HepG2 (cell line): ENCODE data around the gene RBM23. TPM values are rescaled to one million over a fixed set of nuclear protein-coding genes. Genes with fewer than 3 reads are reported as not detected.

Experiments
- FLYWCH1 ChIP-seq: sonication (generic); formaldehyde crosslinking; IDR thresholded peaks from 2 replicates; pipeline ENCODE4 v1.8.1; 2023; ENCODE audit warnings: mild to moderate bottlenecking, missing genetic modification reagents
- KLF16 ChIP-seq, 2 experiments: sonication (generic) in 1 of 2; formaldehyde crosslinking in 1 of 2; IDR thresholded peaks; 2 replicates each; pipeline versions ENCODE4 v1.6.1 to v1.8.0; 2016 to 2023; ENCODE audit warnings: missing genetic modification reagents in 2 of 2, missing compliant biosample characterization in 1 of 2
- MATR3 ChIP-seq: sonication (generic); formaldehyde crosslinking; IDR thresholded peaks from 2 replicates; pipeline ENCODE4 v1.4.0; 2020; ENCODE audit warnings: missing genetic modification reagents
- MXI1 ChIP-seq: IDR thresholded peaks from 3 replicates; pipeline ENCODE4 v1.6.1; 2012; ENCODE audit warnings: low read depth, low read length, inconsistent platforms, borderline replicate concordance
- SMAD1 ChIP-seq: sonication (generic); formaldehyde crosslinking; IDR thresholded peaks from 2 replicates; pipeline ENCODE4 v1.4.0; 2020; ENCODE audit warnings: missing genetic modification reagents, low read depth, mild to moderate bottlenecking, borderline replicate concordance
- SOX6 ChIP-seq, 2 experiments: fragments of 450-650 bp in 1 of 2; sonication (generic) in 1 of 2; formaldehyde crosslinking in 1 of 2; IDR thresholded peaks; 2 replicates each; pipeline versions ENCODE4 v1.4.0 to v1.6.1; 2017 to 2020; ENCODE audit warnings: antibody characterized with exemption in 1 of 2, mild to moderate bottlenecking in 1 of 2, missing genetic modification reagents in 1 of 2
- TSC22D2 ChIP-seq: sonication (generic); formaldehyde crosslinking; IDR thresholded peaks from 2 replicates; pipeline ENCODE4 v1.5.1; 2020; ENCODE audit warnings: missing genetic modification reagents, mild to moderate bottlenecking, borderline replicate concordance
- XBP1 ChIP-seq: sonication (generic); formaldehyde crosslinking; IDR thresholded peaks from 2 replicates; pipeline ENCODE4 v1.5.0; 2020; ENCODE audit warnings: missing genetic modification reagents
- ZNF225 ChIP-seq: sonication (generic); formaldehyde crosslinking; IDR thresholded peaks from 2 replicates; pipeline ENCODE4 v1.4.0; 2020; ENCODE audit warnings: mild to moderate bottlenecking, missing genetic modification reagents
- ZNF335 ChIP-seq: sonication (generic); formaldehyde crosslinking; IDR thresholded peaks from 2 replicates; pipeline ENCODE4 v1.4.0; 2020; ENCODE audit warnings: missing genetic modification reagents
- ZNF451 ChIP-seq: sonication (generic); formaldehyde crosslinking; IDR thresholded peaks from 2 replicates; pipeline ENCODE4 v1.5.0; 2020; ENCODE audit warnings: mild to moderate bottlenecking, missing genetic modification reagents
- ZNF777 ChIP-seq: sonication (generic); formaldehyde crosslinking; IDR thresholded peaks from 2 replicates; pipeline ENCODE4 v1.4.0; 2020; ENCODE audit warnings: missing genetic modification reagents
- ZNF883 ChIP-seq: sonication (generic); formaldehyde crosslinking; IDR thresholded peaks from 2 replicates; pipeline ENCODE4 v1.5.1; 2020; ENCODE audit warnings: mild to moderate bottlenecking, missing genetic modification reagents; ENCODE audit errors: not compliant biosample characterization
- polyA plus RNA-seq, 8 experiments: library from polyadenylated mRNA; depleted of rRNA in 3 of 8; stranded (reverse) in 7 of 8; unstranded in 1 of 8; fragments of >200 nt; fragmentation: Illumina TruSeq in 4 of 8; extraction: Trizol in 4 of 8; gene quantifications; 2 replicates each; pipeline versions ENCODE4 v1.2.1 to v1.2.3, GENCODE V29; 2011 to 2016; ENCODE audit warnings: low read depth in 4 of 8, missing spikeins in 1 of 8, mixed read lengths in 1 of 8; ENCODE audit not compliant: insufficient read depth in 1 of 8
- total RNA-seq, 5 experiments: library from RNA; depleted of rRNA; stranded (reverse); fragments of >200 nt; fragmentation: Illumina TruSeq; extraction: Trizol; gene quantifications; 2 replicates each; pipeline ENCODE4 v1.2.3, GENCODE V29; 2016; ENCODE audit warnings: low read depth in 1 of 5
- TF ChIP-seq, protein P1 (sequence below): sonication (generic); formaldehyde crosslinking; IDR thresholded peaks from 2 replicates; pipeline ENCODE4 v1.4.0; 2020; ENCODE audit warnings: mild to moderate bottlenecking, missing genetic modification reagents
- TF ChIP-seq, protein P2 (sequence below): IDR thresholded peaks from 2 replicates; pipeline ENCODE4 v1.6.1; 2016
- TF ChIP-seq, protein P3 (sequence below): IDR thresholded peaks from 2 replicates; pipeline ENCODE4 v1.6.1; 2016
- TF ChIP-seq, protein P4 (sequence below): fragments of 450-650 bp; IDR thresholded peaks from 2 replicates; pipeline ENCODE4 v1.6.1; 2017

The RBM23 gene
- total and polyA plus RNA-seq, 2 of the 13 experiments (the other 11 are each of a cell fraction or from before 2014, with no cell fraction given), result 1.5 to 2.1 TPM

DNA sequence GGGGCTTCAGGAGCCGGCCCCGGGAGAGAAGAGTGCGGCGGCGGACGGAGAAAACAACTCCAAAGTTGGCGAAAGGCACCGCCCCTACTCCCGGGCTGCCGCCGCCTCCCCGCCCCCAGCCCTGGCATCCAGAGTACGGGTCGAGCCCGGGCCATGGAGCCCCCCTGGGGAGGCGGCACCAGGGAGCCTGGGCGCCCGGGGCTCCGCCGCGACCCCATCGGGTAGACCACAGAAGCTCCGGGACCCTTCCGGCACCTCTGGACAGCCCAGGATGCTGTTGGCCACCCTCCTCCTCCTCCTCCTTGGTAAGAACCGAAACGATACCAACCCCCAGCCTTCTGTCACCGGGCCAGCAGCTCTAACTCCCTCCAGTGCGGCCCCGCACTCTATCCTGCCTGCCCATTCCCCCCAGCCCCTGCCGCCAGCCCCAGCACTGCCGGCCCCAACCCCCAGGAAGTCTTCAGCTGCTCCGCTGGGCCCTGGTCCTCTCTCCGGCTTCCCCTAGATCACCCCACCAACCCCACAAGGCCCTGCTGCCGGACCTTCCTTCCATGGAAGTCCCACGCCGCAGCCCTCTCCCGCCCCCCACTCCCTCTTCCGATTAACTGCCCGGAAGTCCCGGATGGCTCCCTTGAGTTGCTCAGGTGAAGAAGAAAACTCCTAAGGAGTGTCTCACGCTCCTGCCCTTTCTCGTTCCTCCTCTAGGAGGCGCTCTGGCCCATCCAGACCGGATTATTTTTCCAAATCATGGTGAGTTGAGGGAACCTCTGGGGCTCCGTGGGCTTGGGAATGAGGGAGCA is 46.7 kb downstream of the RBM23 start (continued):
- TF ChIP-seq TSC22D2 (CRISPR knock-in tag) (peak; percentile 71; the same call in 1 of the 2 replicates), MATR3 (CRISPR knock-in tag) (no peak), MXI1 (peak; percentile 36; the same call in 1 of the 3 replicates), FLYWCH1 (CRISPR knock-in tag) (0 out of 2 replicates have a peak, but pooled peaks have one; percentile 23), ZNF335 (CRISPR knock-in tag) (no peak; the same call in 1 of the 2 replicates), SMAD1 (CRISPR knock-in tag) (no peak), ZNF225 (CRISPR knock-in tag) (no peak), ZNF451 (CRISPR knock-in tag) (no peak), ZNF883 (CRISPR knock-in tag) (peak; percentile 14), KLF16 (CRISPR knock-in tag; IDR thresholded peaks at IDR 0.05) (peak in 1 of 2 experiments; percentile 33; a peak in 1 of 4 replicates), SOX6 (IDR thresholded peaks at IDR 0.05) (no peak), SOX6 (CRISPR knock-in tag; IDR thresholded peaks at IDR 0.05) (peak; percentile 53; the same call in 1 of the 2 replicates), XBP1 (CRISPR knock-in tag) (0 out of 2 replicates have a peak, but pooled peaks have one; percentile 37), ZNF777 (CRISPR knock-in tag) (no peak; the same call in 1 of the 2 replicates)
- TF ChIP-seq, protein P1, sequence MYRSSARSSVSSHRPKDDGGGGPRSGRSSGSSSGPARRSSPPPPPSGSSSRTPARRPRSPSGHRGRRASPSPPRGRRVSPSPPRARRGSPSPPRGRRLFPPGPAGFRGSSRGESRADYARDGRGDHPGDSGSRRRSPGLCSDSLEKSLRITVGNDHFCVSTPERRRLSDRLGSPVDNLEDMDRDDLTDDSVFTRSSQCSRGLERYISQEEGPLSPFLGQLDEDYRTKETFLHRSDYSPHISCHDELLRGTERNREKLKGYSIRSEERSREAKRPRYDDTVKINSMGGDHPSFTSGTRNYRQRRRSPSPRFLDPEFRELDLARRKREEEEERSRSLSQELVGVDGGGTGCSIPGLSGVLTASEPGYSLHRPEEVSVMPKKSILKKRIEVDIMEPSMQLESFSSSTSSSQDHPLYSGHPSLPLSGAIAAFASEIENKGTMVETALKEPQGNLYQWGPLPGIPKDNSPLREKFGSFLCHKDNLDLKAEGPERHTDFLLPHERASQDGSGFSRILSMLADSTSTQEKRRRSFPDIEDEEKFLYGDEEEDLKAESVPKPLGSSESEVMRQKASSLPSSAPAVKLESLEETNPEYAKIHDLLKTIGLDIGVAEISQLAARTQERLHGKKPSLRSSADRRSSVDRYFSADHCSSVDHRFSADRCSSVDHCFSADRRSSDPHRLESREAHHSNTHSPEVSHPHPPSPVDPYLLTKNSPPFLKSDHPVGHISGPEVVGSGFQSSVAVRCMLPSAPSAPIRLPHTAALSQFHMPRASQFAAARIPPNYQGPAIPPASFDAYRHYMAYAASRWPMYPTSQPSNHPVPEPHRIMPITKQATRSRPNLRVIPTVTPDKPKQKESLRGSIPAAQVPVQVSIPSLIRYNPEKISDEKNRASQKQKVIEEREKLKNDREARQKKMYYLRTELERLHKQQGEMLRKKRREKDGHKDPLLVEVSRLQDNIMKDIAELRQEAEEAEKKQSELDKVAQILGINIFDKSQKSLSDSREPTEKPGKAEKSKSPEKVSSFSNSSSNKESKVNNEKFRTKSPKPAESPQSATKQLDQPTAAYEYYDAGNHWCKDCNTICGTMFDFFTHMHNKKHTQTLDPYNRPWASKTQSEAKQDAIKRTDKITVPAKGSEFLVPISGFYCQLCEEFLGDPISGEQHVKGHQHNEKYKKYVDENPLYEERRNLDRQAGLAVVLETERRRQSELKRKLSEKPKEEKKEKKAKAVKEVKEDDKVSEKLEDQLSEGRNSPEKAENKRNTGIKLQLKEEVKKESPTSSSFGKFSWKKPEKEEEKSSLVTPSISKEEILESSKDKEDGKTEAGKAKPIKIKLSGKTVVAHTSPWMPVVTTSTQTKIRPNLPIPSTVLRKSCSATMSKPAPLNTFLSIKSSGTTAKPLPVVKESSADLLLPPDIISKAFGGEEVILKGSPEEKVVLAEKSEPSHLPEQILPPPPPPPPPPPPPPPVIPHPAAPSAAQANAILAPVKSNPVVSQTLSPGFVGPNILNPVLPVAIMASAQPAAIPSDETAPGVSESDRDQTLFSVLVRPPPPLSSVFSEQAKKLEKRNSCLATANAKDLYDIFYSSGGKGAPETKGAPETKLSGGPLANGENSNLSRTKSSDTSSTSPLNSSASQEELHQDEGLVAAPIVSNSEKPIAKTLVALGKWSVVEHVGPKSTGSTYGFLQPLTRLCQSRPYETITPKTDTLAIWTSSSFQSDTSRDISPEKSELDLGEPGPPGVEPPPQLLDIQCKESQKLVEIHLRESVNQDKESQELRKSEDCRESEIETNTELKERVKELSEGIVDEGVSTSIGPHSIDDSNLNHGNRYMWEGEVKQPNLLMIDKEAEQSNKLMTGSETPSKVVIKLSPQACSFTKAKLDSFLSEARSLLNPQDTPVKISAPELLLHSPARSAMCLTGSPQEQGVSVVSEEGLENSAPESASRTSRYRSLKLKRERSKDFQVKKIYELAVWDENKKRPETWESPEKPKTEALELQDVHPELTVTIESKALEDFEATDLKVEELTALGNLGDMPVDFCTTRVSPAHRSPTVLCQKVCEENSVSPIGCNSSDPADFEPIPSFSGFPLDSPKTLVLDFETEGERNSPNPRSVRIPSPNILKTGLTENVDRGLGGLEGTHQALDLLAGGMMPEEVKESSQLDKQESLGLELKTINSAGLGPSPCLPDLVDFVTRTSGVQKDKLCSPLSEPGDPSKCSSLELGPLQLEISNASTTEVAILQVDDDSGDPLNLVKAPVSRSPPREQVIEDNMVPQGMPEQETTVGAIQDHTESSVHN, result no peak; the same call in 1 of the 2 replicates
- TF ChIP-seq, protein P2, sequence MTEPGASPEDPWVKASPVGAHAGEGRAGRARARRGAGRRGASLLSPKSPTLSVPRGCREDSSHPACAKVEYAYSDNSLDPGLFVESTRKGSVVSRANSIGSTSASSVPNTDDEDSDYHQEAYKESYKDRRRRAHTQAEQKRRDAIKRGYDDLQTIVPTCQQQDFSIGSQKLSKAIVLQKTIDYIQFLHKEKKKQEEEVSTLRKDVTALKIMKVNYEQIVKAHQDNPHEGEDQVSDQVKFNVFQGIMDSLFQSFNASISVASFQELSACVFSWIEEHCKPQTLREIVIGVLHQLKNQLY (CRISPR knock-in tag), result peak; percentile 61; the same call in 1 of the 2 replicates
- TF ChIP-seq, protein P3, sequence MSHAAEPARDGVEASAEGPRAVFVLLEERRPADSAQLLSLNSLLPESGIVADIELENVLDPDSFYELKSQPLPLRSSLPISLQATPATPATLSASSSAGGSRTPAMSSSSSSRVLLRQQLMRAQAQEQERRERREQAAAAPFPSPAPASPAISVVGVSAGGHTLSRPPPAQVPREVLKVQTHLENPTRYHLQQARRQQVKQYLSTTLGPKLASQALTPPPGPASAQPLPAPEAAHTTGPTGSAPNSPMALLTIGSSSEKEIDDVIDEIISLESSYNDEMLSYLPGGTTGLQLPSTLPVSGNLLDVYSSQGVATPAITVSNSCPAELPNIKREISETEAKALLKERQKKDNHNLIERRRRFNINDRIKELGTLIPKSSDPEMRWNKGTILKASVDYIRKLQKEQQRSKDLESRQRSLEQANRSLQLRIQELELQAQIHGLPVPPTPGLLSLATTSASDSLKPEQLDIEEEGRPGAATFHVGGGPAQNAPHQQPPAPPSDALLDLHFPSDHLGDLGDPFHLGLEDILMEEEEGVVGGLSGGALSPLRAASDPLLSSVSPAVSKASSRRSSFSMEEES (CRISPR knock-in tag), result no peak
- TF ChIP-seq, protein P4, sequence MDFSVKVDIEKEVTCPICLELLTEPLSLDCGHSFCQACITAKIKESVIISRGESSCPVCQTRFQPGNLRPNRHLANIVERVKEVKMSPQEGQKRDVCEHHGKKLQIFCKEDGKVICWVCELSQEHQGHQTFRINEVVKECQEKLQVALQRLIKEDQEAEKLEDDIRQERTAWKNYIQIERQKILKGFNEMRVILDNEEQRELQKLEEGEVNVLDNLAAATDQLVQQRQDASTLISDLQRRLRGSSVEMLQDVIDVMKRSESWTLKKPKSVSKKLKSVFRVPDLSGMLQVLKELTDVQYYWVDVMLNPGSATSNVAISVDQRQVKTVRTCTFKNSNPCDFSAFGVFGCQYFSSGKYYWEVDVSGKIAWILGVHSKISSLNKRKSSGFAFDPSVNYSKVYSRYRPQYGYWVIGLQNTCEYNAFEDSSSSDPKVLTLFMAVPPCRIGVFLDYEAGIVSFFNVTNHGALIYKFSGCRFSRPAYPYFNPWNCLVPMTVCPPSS, result no peak
